AG04449 (cell line): ENCODE results near the gene PAQR5.
A peak's percentile ranks its signal among the peaks of the same experiment; 100 is the strongest.
"Not testable (repeated sequence)": the region's sequence is repeated elsewhere in the genome, so short reads cannot be mapped to it uniquely, and the experiment has no call there.

Experiments used
- CTCF ChIA-PET: fragments of 350-600 bp; formaldehyde crosslinking; extraction: SDS; loops from one replicate; lab custom pipeline; 2021; ENCODE audit warnings: antibody characterized with exemption; lab: Yijun Ruan, JAX
- POLR2A ChIA-PET: fragments of 400-600, 350-600 bp; formaldehyde crosslinking; extraction: SDS; loops from one replicate; lab custom pipeline; 2020; ENCODE audit warnings: antibody characterized with exemption, inconsistent platforms; lab: Yijun Ruan, JAX
- DNase-seq: peaks from one replicate; pipeline ENCODE4 v3.0.0-alpha.2; 2010; ENCODE audit warnings: low read depth, low spot score
- H3K4me3 ChIP-seq: 2 replicates; pipeline ENCODE4 v1.5.1; 2011; ENCODE audit warnings: low read depth, mild to moderate bottlenecking, control low read depth, low read length
- TF ChIP-seq, protein P1 (sequence below): IDR thresholded peaks from one replicate; pipeline ENCODE4 v1.5.1; 2011; ENCODE audit warnings: mild to moderate bottlenecking, moderate library complexity, low read length, control low read depth, inconsistent platforms; ENCODE audit not compliant: insufficient read depth; ENCODE audit errors: missing control alignments

Gene PAQR5

DNA sequence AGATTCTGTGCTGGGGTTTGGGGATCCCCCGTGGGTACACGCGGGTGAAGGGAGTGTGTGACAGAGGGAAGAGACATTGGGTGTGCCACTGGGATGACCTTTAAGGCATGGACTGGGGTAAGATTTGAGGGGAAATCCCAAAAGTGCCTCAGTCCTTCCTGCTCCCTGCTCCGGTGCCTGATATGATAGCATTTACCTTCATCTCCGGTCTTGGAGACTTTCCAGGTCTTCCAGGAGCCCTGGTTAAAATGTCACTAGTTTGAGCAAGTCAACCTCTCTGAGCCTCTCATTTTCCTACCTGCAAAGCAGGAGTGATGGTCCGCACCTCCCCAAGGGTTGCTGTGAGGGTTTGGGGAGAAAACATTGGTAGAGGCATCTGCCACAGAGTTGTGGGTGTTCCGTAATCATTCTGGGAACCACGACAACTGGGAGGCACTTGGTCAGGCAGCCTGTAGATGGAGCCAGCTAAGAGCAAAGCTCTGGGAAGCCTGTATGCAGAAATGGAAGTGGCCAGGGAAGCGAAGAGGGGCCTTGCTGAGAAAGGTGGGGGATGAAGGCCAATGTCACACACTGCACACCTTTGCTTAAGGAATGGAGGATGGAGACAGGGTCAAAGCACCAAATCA, 81.5 kb downstream of the PAQR5 start:
- no peak overlapping the region for H3K4me3 ChIP-seq
- DNase-seq: no peak
- CTCF ChIA-PET: interaction anchor here (0.9 to 1.7 kb wide), 2 partner anchors 8 to 11 kb away, joined by 3 to 5 read pairs; no protein-coding TSS in a partner anchor
- POLR2A ChIA-PET: interaction anchor here (0.7 kb wide), 1 partner anchor 66 kb away, joined by 3 read pairs; no protein-coding TSS in a partner anchor
- TF ChIP-seq, protein P1, sequence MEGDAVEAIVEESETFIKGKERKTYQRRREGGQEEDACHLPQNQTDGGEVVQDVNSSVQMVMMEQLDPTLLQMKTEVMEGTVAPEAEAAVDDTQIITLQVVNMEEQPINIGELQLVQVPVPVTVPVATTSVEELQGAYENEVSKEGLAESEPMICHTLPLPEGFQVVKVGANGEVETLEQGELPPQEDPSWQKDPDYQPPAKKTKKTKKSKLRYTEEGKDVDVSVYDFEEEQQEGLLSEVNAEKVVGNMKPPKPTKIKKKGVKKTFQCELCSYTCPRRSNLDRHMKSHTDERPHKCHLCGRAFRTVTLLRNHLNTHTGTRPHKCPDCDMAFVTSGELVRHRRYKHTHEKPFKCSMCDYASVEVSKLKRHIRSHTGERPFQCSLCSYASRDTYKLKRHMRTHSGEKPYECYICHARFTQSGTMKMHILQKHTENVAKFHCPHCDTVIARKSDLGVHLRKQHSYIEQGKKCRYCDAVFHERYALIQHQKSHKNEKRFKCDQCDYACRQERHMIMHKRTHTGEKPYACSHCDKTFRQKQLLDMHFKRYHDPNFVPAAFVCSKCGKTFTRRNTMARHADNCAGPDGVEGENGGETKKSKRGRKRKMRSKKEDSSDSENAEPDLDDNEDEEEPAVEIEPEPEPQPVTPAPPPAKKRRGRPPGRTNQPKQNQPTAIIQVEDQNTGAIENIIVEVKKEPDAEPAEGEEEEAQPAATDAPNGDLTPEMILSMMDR: peak; percentile 11

DNA sequence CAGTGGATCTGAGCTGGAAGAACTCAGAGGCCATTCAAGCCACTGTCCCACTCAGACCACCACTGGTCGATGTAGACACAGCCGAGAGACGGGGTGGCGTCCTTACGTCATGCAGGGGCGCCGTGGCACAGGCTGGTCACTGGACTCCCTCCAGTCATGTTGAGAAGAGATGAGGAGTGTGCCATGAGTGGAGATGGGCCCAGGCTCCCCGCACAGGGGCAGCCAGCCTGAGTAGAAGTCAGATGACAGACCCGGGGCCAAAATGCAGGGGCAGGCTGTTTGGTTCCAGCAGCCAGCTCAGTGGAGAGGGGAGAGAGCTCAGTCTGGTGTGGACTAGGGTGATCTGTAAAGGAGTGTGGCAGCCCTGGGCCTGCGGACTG, 82.0 kb downstream of the PAQR5 start:
- POLR2A ChIA-PET: interaction anchor here (0.7 kb wide), 1 partner anchor 66 kb away, joined by 3 read pairs; no protein-coding TSS in a partner anchor
- H3K4me3 ChIP-seq: no peak overlapping the region
- CTCF ChIA-PET: interaction anchor here (1.2 to 1.7 kb wide), 2 partner anchors 10 to 15 kb away, joined by 5 read pairs; no protein-coding TSS in a partner anchor
- TF ChIP-seq, protein P1: no peak
- DNase-seq: no peak

DNA sequence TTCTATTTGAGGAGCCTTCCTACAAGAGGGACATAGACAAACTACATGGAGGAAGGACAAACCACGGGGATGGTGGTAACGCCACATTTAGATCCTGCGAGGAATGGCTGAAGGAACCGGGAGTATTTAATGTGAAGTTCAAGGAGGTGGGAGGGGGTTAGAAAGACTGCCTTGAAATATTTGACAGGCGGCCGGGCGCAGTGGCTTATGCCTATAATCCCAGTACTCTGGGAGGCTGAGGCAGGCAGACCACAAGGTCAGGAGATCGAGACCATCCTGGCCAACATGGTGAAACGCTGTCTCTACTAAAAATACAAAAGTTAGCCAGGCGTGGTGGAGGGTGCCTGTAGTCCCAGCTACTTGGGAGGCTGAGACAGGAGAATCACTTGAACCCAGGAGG, 83.5 kb downstream of the PAQR5 start:
- POLR2A ChIA-PET, DNase-seq, H3K4me3 ChIP-seq: not testable (repeated sequence)
- CTCF ChIA-PET: interaction anchor here (1.1 to 1.8 kb wide), 3 partner anchors 12 to 13 kb away, joined by 3 to 6 read pairs (median 5); no protein-coding TSS in a partner anchor

GRCh38 chr15:69384066-69384465, 85.4 kb downstream of the PAQR5 start:
- POLR2A ChIA-PET, H3K4me3 ChIP-seq, DNase-seq: not testable (repeated sequence)
- CTCF ChIA-PET: interaction anchor here (1.7 kb wide), 1 partner anchor 10 kb away, joined by 8 read pairs; no protein-coding TSS in a partner anchor

DNA sequence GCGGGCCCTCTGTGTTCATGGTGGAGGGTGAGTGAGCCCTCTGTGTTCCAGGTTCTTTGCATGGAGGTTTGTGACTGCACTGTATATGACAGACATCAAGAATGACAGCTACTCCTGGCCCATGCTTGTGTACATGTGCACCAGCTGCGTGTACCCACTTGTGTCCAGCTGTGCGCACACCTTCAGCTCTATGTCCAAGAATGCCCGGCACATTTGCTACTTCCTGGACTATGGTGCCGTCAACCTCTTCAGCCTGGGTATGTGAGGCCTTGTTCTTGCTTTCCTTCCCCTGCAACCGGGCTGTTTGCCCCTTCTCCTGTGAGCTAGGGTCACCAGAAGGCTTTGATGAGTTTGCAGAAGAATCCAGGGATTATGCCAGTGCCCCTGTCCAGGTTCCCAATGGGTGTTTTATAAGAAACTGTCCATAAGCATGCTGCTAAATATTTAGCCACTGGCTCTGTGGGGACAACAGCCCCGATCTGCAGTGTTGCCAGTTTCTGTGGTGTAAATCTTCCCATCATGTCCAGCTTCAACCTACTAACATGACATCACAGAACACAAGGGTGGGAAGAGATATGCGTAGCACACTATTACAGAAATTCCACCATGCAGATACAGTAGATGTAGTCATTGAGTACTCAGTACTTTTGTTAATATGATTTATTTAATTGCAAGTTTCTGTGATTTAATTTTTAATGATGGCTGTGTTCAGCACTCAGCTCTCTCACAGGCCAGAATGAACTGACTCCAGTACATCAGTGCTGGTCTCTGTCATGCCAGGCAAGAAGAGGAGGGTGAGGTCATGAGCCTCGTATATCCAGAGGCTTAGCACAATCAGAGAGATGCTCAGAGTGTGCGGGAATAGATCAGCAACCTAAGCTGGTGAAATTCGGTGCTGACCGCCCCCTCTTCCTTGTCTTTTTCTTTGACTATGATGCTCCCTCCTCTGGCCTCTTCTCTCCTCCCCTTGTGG, 86.2 kb downstream of the PAQR5 start:
- ChIA-PET POLR2A (interaction anchor here (0.6 kb wide), 1 partner anchor 27 kb away, joined by 3 read pairs; no protein-coding TSS in a partner anchor), CTCF (interaction anchor here (0.8 to 1.7 kb wide), 2 partner anchors 9 to 326 kb away, joined by 3 to 8 read pairs; no protein-coding TSS in a partner anchor)
- DNase-seq: no peak
- TF ChIP-seq, protein P1: no peak
- no peak overlapping the region for H3K4me3 ChIP-seq

DNA sequence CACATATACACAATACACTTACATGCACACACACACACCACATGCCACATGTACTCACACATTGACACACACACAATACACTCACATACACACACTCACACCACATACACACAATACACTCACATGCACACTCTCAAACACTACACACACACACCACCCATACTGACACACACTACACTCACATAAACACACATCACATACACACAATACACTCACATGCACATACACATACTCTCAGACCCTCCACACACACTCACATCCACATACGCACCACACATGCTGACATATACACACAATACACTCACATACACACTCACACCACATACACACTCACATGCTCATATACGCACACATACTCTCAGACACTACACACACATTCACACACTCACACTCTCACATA, 87.1 kb downstream of the PAQR5 start:
- TF ChIP-seq, protein P1: no peak
- H3K4me3 ChIP-seq: no peak overlapping the region
- CTCF ChIA-PET: interaction anchor here (1.7 kb wide), 1 partner anchor 8 kb away, joined by 8 read pairs; no protein-coding TSS in a partner anchor
- POLR2A ChIA-PET: interaction anchor here (0.6 kb wide), 1 partner anchor 28 kb away, joined by 3 read pairs; no protein-coding TSS in a partner anchor
- no peak for DNase-seq
